Measurements from ENCODE around the gene DOCK9.

- no peak for TF ChIP-seq CTCF (IDR thresholded peaks at IDR 0.05; ENCODE audit: insufficient read depth, low read depth, low read length)
- no peak for TF ChIP-seq EZH2 (IDR thresholded peaks at IDR 0.05; ENCODE audit: insufficient read depth, low read length)
Measured at GRCh38 chr13:98829541-98829940, 148.3 kb downstream of the DOCK9 start.
